ENCODE measurements around the gene LTN1.

GRCh38 chr21:28906236-28906635 lies 86.4 kb downstream of the LTN1 start:
- TF ChIP-seq POLR2A (IDR thresholded peaks at IDR 0.05; ENCODE audit: low read length) = no peak
- no peak for TF ChIP-seq GATA1 (IDR thresholded peaks at IDR 0.05; ENCODE audit: low read depth, low read length)
